Measurements from ENCODE around the gene VWA5B1. TPM values are rescaled to one million over a fixed set of nuclear protein-coding genes. Genes with fewer than 3 reads are reported as not detected.

VWA5B1 gene
- total and polyA plus RNA-seq, 10 of the 15 experiments (the other 5 are each of a cell fraction or from before 2014, with no cell fraction given) = under 0.01 to 0.05 (median 0.01) TPM; not detected in 7

DNA sequence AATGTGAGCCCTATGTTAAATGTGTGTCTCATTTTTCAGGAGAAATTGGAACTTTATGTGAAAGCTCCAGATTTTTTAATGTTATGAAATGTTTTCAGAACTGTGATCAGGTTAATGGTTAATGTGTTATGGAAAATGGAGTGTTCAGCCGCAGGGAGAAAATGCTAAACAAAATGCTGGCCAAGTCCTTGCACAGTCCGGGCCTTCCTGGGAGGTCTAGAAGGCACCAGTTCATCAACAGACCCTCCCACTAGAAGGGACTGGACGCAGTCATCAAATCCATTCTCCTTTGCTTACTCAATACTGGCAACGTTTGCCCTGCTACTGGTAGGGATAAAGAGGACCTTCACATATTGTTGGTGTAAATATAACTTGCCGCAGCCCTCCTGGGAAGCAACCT is 43.4 kb downstream of the VWA5B1 start:
- H3K27ac ChIP-seq (ENCODE audit: control insufficient read depth, insufficient read depth) = no peak overlapping the region
- in situ Hi-C loops (cut with MboI) (no loop called here), intact Hi-C loops (cut with micrococcal nuclease; ENCODE audit: unreplicated experiment) (no loop called here)
- FAIRE-seq = no peak
- ChIA-PET POLR2A (no interaction called here), RAD21 (ENCODE audit: unreplicated experiment) (no interaction called here), SMC1A (ENCODE audit: uncharacterized antibody, unreplicated experiment) (no interaction called here), CTCF (no interaction called here)
- no peaks in the 10 kb centered on the region for H3K9me3 ChIP-seq (replicated peaks; ENCODE audit: control insufficient read depth, insufficient read depth, low read length)
- 49% methylated on average over 5 of the region's 5 CpGs for WGBS (ENCODE audit: insufficient coverage, insufficient replicate concordance, low lambda C conversion rate, missing lambda C conversion rate)
- H3K79me2 ChIP-seq (ENCODE audit: control insufficient read depth, insufficient read depth, low read length) = no peaks in the 10 kb centered on the region
- H3K27me3 ChIP-seq (replicated peaks in 1 of 2; ENCODE audit: control insufficient read depth in 2 of 2, insufficient read depth in 2 of 2, low read length in 1 of 2) = no peaks in the 10 kb centered on the region; a peak in 1 of 4 replicates
- H3K4me2 ChIP-seq (ENCODE audit: control insufficient read depth, insufficient read depth) = no peak overlapping the region
- no TSS peak for BruUV-seq (replicated peaks)
- H3K36me3 ChIP-seq (ENCODE audit: control insufficient read depth in 2 of 2, insufficient read depth in 2 of 2, low read length in 1 of 2) = no peaks in the 10 kb centered on the region
- no peaks in the 10 kb centered on the region for H4K20me1 ChIP-seq (ENCODE audit: control insufficient read depth, insufficient read depth)
- no peak for ATAC-seq
- no peak for TF ChIP-seq SRF (IDR thresholded peaks at IDR 0.05; ENCODE audit: low read depth in 2 of 2, low read length in 2 of 2)
- no peak for TF ChIP-seq KLF5 (IDR thresholded peaks at IDR 0.05; ENCODE audit: partially characterized antibody)
- TF ChIP-seq NR2C1 (IDR thresholded peaks at IDR 0.05) = no peak
- no peak for TF ChIP-seq POLR2A (IDR thresholded peaks at IDR 0.05; ENCODE audit: low read depth, low read length)
- TF ChIP-seq, protein P1, sequence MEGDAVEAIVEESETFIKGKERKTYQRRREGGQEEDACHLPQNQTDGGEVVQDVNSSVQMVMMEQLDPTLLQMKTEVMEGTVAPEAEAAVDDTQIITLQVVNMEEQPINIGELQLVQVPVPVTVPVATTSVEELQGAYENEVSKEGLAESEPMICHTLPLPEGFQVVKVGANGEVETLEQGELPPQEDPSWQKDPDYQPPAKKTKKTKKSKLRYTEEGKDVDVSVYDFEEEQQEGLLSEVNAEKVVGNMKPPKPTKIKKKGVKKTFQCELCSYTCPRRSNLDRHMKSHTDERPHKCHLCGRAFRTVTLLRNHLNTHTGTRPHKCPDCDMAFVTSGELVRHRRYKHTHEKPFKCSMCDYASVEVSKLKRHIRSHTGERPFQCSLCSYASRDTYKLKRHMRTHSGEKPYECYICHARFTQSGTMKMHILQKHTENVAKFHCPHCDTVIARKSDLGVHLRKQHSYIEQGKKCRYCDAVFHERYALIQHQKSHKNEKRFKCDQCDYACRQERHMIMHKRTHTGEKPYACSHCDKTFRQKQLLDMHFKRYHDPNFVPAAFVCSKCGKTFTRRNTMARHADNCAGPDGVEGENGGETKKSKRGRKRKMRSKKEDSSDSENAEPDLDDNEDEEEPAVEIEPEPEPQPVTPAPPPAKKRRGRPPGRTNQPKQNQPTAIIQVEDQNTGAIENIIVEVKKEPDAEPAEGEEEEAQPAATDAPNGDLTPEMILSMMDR (IDR thresholded peaks at IDR 0.05 in 2 of 3, conservative IDR thresholded peaks at IDR 0.05 in 1 of 3; ENCODE audit: control insufficient read depth in 2 of 3, extremely low read depth in 1 of 3, insufficient read depth in 1 of 3, low read depth in 3 of 3, low read length in 3 of 3) = no peak
- TF ChIP-seq RUNX3 (IDR thresholded peaks at IDR 0.05; ENCODE audit: low read length) = no peak
- no peak for TF ChIP-seq SREBF1 (IDR thresholded peaks at IDR 0.05; ENCODE audit: low read length)
- TF ChIP-seq, protein P2, sequence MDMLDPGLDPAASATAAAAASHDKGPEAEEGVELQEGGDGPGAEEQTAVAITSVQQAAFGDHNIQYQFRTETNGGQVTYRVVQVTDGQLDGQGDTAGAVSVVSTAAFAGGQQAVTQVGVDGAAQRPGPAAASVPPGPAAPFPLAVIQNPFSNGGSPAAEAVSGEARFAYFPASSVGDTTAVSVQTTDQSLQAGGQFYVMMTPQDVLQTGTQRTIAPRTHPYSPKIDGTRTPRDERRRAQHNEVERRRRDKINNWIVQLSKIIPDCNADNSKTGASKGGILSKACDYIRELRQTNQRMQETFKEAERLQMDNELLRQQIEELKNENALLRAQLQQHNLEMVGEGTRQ (IDR thresholded peaks at IDR 0.05; ENCODE audit: borderline replicate concordance, low read depth, low read length) = no peak
- TF ChIP-seq SIX5 (IDR thresholded peaks at IDR 0.05; ENCODE audit: low read depth, low read length, severe bottlenecking) = no peak
- TF ChIP-seq, protein P3, sequence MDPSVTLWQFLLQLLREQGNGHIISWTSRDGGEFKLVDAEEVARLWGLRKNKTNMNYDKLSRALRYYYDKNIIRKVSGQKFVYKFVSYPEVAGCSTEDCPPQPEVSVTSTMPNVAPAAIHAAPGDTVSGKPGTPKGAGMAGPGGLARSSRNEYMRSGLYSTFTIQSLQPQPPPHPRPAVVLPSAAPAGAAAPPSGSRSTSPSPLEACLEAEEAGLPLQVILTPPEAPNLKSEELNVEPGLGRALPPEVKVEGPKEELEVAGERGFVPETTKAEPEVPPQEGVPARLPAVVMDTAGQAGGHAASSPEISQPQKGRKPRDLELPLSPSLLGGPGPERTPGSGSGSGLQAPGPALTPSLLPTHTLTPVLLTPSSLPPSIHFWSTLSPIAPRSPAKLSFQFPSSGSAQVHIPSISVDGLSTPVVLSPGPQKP (IDR thresholded peaks at IDR 0.05; ENCODE audit: low read depth, low read length) = no peak
- no peak for TF ChIP-seq EP300 (IDR thresholded peaks at IDR 0.05; ENCODE audit: borderline replicate concordance in 1 of 2, control insufficient read depth in 1 of 2, low read depth in 2 of 2, low read length in 2 of 2)
- no peak for TF ChIP-seq RFX5 (IDR thresholded peaks at IDR 0.05; ENCODE audit: low read depth, low read length)
- no peak overlapping the region for H3K9ac ChIP-seq (ENCODE audit: control insufficient read depth, insufficient read depth, low read length)
- no peak for DNase-seq (ENCODE audit: low read depth, low spot score)
- H2AFZ ChIP-seq (ENCODE audit: control insufficient read depth, low read depth, low read length) = no peak overlapping the region
- no peaks in the 10 kb centered on the region for H3K4me1 ChIP-seq (ENCODE audit: control insufficient read depth, insufficient read depth, low read length)
- no peak overlapping the region for H3K4me3 ChIP-seq
